KOPT-K1 (cell line): ENCODE measurements around the gene PPARA.

ENCODE experiments used
- H3K27ac ChIP-seq: fragments of 200-600 bp; sonication (generic); 2 replicates; pipeline ENCODE4 v1.5.1; 2016; ENCODE audit warnings: antibody characterized with exemption, mild to moderate bottlenecking, low read depth, low read length; ENCODE audit not compliant: poor library complexity, severe bottlenecking
- H3K36me3 ChIP-seq: fragments of 200-600 bp; sonication (generic); 2 replicates; pipeline ENCODE4 v1.5.1; 2017; ENCODE audit warnings: antibody characterized with exemption, mild to moderate bottlenecking, low read length, moderate library complexity; ENCODE audit not compliant: insufficient read depth
- H3K9me3 ChIP-seq: fragments of 200-600 bp; sonication (generic); 2 replicates; pipeline ENCODE4 v1.5.1; 2017; ENCODE audit warnings: antibody characterized with exemption, low read length, mild to moderate bottlenecking; ENCODE audit not compliant: insufficient read depth, poor library complexity, severe bottlenecking

The PPARA gene

GRCh38 chr22:46150034-46150654 lies at the start of gene PPARA:
Gene PPARA (plus strand): TSS chr22:46150526. CDS start chr22:46198384, 47,858 bp downstream.
- Histone ChIP-seq H3K9me3 (no peaks in the 10 kb centered on the region), H3K36me3 (no peaks in the 10 kb centered on the region), H3K27ac (peak within 1 kb of the TSS; percentile 30)

- Histone ChIP-seq H3K9me3 (no peaks in the 10 kb centered on the region), H3K36me3 (peaks cover 88% of the 10 kb centered on the region), H3K27ac (no peak overlapping the region)
Measured at GRCh38 chr22:46102159-46102558, 48.2 kb upstream of the PPARA start.

- Histone ChIP-seq H3K27ac (no peak overlapping the region), H3K36me3 (peaks cover 82% of the 10 kb centered on the region), H3K9me3 (no peaks in the 10 kb centered on the region)
Measured at GRCh38 chr22:46102752-46103151, 47.6 kb upstream of the PPARA start.

GRCh38 chr22:46103181-46103580 lies 47.1 kb upstream of the PPARA start:
- H3K36me3 ChIP-seq, result peaks cover 78% of the 10 kb centered on the region
- no peaks in the 10 kb centered on the region for H3K9me3 ChIP-seq
- H3K27ac ChIP-seq, result no peak overlapping the region

- Histone ChIP-seq H3K9me3 (no peaks in the 10 kb centered on the region), H3K27ac (no peak overlapping the region), H3K36me3 (peaks cover 76% of the 10 kb centered on the region; the same call in 1 of the 2 replicates)
Measured at GRCh38 chr22:46103664-46104063, 46.7 kb upstream of the PPARA start.

- Histone ChIP-seq H3K36me3 (peaks cover 76% of the 10 kb centered on the region; the same call in 1 of the 2 replicates), H3K27ac (no peak overlapping the region), H3K9me3 (no peaks in the 10 kb centered on the region)
Measured at GRCh38 chr22:46104170-46104880, 46.0 kb upstream of the PPARA start.

- Histone ChIP-seq H3K27ac (no peak overlapping the region), H3K9me3 (no peaks in the 10 kb centered on the region), H3K36me3 (peaks cover 76% of the 10 kb centered on the region; the same call in 1 of the 2 replicates)
Measured at GRCh38 chr22:46104881-46105493, 45.3 kb upstream of the PPARA start.

- Histone ChIP-seq H3K27ac (no peak overlapping the region), H3K9me3 (no peaks in the 10 kb centered on the region), H3K36me3 (peaks cover 76% of the 10 kb centered on the region; the same call in 1 of the 2 replicates)
Measured at GRCh38 chr22:46105494-46106278, 44.6 kb upstream of the PPARA start.

- H3K36me3 ChIP-seq, result peaks cover 75% of the 10 kb centered on the region; the same call in 1 of the 2 replicates
- H3K27ac ChIP-seq, result no peak overlapping the region
Measured at GRCh38 chr22:46106279-46107022, 43.9 kb upstream of the PPARA start.

GRCh38 chr22:46107089-46107664 lies 43.1 kb upstream of the PPARA start:
- H3K27ac ChIP-seq, result no peak overlapping the region
- peaks cover 74% of the 10 kb centered on the region; the same call in 1 of the 2 replicates for H3K36me3 ChIP-seq

More at GRCh38 chr22:46106279-46107022, 43.9 kb upstream of the PPARA start:
- no peaks in the 10 kb centered on the region for H3K9me3 ChIP-seq

GRCh38 chr22:46107753-46108563 lies 42.4 kb upstream of the PPARA start:
- Histone ChIP-seq H3K27ac (no peak overlapping the region), H3K9me3 (no peaks in the 10 kb centered on the region), H3K36me3 (peaks cover 74% of the 10 kb centered on the region; the same call in 1 of the 2 replicates)

More at GRCh38 chr22:46107089-46107664, 43.1 kb upstream of the PPARA start:
- H3K9me3 ChIP-seq, result no peaks in the 10 kb centered on the region

GRCh38 chr22:46108564-46109473 lies 41.5 kb upstream of the PPARA start:
- no peaks in the 10 kb centered on the region for H3K9me3 ChIP-seq
- peaks cover 67% of the 10 kb centered on the region; the same call in 1 of the 2 replicates for H3K36me3 ChIP-seq
- H3K27ac ChIP-seq, result no peak overlapping the region
